ENCODE data around the gene VPS13A.

The VPS13A gene

GRCh38 chr9:77177143-77177893 lies at the start of gene VPS13A:
VPS13A (plus strand) TSS chr9:77177534; CDS start chr9:77177705, 171 bp downstream.
- peak; percentile 85 for DNase-seq (ENCODE audit: low read depth)

GRCh38 chr9:77128125-77128789 lies 49.1 kb upstream of the VPS13A start:
- DNase-seq (ENCODE audit: low read depth), result no peak

GRCh38 chr9:77131399-77131798 lies 45.9 kb upstream of the VPS13A start:
- DNase-seq (ENCODE audit: low read depth), result no peak

- DNase-seq (ENCODE audit: low read depth), result no peak
Measured at GRCh38 chr9:77133011-77133410, 44.3 kb upstream of the VPS13A start.

GRCh38 chr9:77142366-77142765 lies 35.0 kb upstream of the VPS13A start:
- no peak for DNase-seq (ENCODE audit: low read depth)

GRCh38 chr9:77149879-77150278 lies 27.5 kb upstream of the VPS13A start:
- DNase-seq (ENCODE audit: low read depth), result no peak

GRCh38 chr9:77152289-77152688 lies 25.0 kb upstream of the VPS13A start:
- DNase-seq (ENCODE audit: low read depth), result no peak

- no peak for DNase-seq (ENCODE audit: low read depth)
Measured at GRCh38 chr9:77156646-77157371, 20.5 kb upstream of the VPS13A start.

- DNase-seq (ENCODE audit: low read depth), result no peak
Measured at GRCh38 chr9:77158772-77159513, 18.4 kb upstream of the VPS13A start.

- no peak for DNase-seq (ENCODE audit: low read depth)
Measured at GRCh38 chr9:77161191-77161590, 16.1 kb upstream of the VPS13A start.

- DNase-seq (ENCODE audit: low read depth), result no peak
Measured at GRCh38 chr9:77161966-77162365, 15.4 kb upstream of the VPS13A start.

- no peak for DNase-seq (ENCODE audit: low read depth)
Measured at GRCh38 chr9:77162366-77162765, 15.0 kb upstream of the VPS13A start.

GRCh38 chr9:77163884-77164283 lies 13.4 kb upstream of the VPS13A start:
- DNase-seq (ENCODE audit: low read depth), result no peak

- no peak for DNase-seq (ENCODE audit: low read depth)
Measured at GRCh38 chr9:77166193-77166592, 11.1 kb upstream of the VPS13A start.

GRCh38 chr9:77170991-77171699 lies 6.2 kb upstream of the VPS13A start:
- DNase-seq (ENCODE audit: low read depth), result no peak

- DNase-seq (ENCODE audit: low read depth), result no peak
Measured at GRCh38 chr9:77175151-77175550, 2.2 kb upstream of the VPS13A start.

- no peak for DNase-seq (ENCODE audit: low read depth)
Measured at GRCh38 chr9:77176106-77176505, 1.2 kb upstream of the VPS13A start.

GRCh38 chr9:77176686-77177142 lies 620 bp upstream of the VPS13A start:
- DNase-seq (ENCODE audit: low read depth), result no peak

- peak; percentile 20 for DNase-seq (ENCODE audit: low read depth)
Measured at GRCh38 chr9:77177894-77178794, 810 bp downstream of the VPS13A start.

GRCh38 chr9:77180056-77180455 lies 2.7 kb downstream of the VPS13A start:
- no peak for DNase-seq (ENCODE audit: low read depth)
